Stimulated activated naive CD8-positive, alpha-beta T cell treated with anti-CD3 and anti-CD28 coated beads, Interleukin-15, Interleukin-2, amounts not matched to agents 100 ng/mL and 50 ng/mL, for 24 hours (primary cell): ENCODE results near the gene PROM2.
"Not testable (repeated sequence)": the region's sequence is repeated elsewhere in the genome, so short reads cannot be mapped to it uniquely, and the experiment has no call there.

Experiments
- H3K27ac Mint-ChIP-seq: one replicate; pipeline ENCODE4 v1.8.0; 2021; ENCODE audit warnings: mild to moderate bottlenecking, mixed read lengths
- H3K27me3 Mint-ChIP-seq: one replicate; pipeline ENCODE4 v1.8.0; 2021; ENCODE audit warnings: mixed read lengths
- H3K36me3 Mint-ChIP-seq: one replicate; pipeline ENCODE4 v1.8.0; 2021; ENCODE audit warnings: low read depth, mixed read lengths
- H3K4me1 Mint-ChIP-seq: one replicate; pipeline ENCODE4 v1.8.0; 2021; ENCODE audit warnings: low read depth, mixed read lengths
- H3K4me3 Mint-ChIP-seq: one replicate; pipeline ENCODE4 v1.8.0; 2021; ENCODE audit warnings: mild to moderate bottlenecking, mixed read lengths
- H3K9me3 Mint-ChIP-seq: one replicate; pipeline ENCODE4 v1.8.0; 2021; ENCODE audit warnings: mixed read lengths

The PROM2 gene

GRCh38 chr2:95262896-95263542 lies 11.2 kb upstream of the PROM2 start:
- Mint-ChIP-seq H3K4me3 (no peak overlapping the region), H3K4me1 (no peaks in the 10 kb centered on the region), H3K27me3 (no peaks in the 10 kb centered on the region), H3K9me3 (peaks cover 7% of the 10 kb centered on the region), H3K27ac (no peak overlapping the region), H3K36me3 (no peaks in the 10 kb centered on the region)

GRCh38 chr2:95264624-95265023 lies 9.6 kb upstream of the PROM2 start:
- Mint-ChIP-seq H3K4me1 (no peaks in the 10 kb centered on the region), H3K36me3 (no peaks in the 10 kb centered on the region), H3K27ac (no peak overlapping the region)

GRCh38 chr2:95265182-95265581 lies 9.1 kb upstream of the PROM2 start:
- Mint-ChIP-seq H3K4me3 (no peak overlapping the region), H3K9me3 (no peaks in the 10 kb centered on the region), H3K27ac (no peak overlapping the region), H3K36me3 (no peaks in the 10 kb centered on the region), H3K4me1 (no peaks in the 10 kb centered on the region), H3K27me3 (no peaks in the 10 kb centered on the region)

More at GRCh38 chr2:95264624-95265023, 9.6 kb upstream of the PROM2 start:
- H3K9me3 Mint-ChIP-seq = no peaks in the 10 kb centered on the region
- no peaks in the 10 kb centered on the region for H3K27me3 Mint-ChIP-seq
- H3K4me3 Mint-ChIP-seq = no peak overlapping the region

GRCh38 chr2:95266781-95267430 lies 7.3 kb upstream of the PROM2 start:
- H3K27me3 Mint-ChIP-seq = no peaks in the 10 kb centered on the region
- no peaks in the 10 kb centered on the region for H3K36me3 Mint-ChIP-seq
- H3K9me3 Mint-ChIP-seq = no peaks in the 10 kb centered on the region
- H3K4me1 Mint-ChIP-seq = no peaks in the 10 kb centered on the region
- H3K27ac Mint-ChIP-seq = no peak overlapping the region
- no peak overlapping the region for H3K4me3 Mint-ChIP-seq

GRCh38 chr2:95267458-95268210 lies 6.6 kb upstream of the PROM2 start:
- H3K27me3 Mint-ChIP-seq = no peaks in the 10 kb centered on the region
- no peak overlapping the region for H3K4me3 Mint-ChIP-seq
- H3K9me3 Mint-ChIP-seq = no peaks in the 10 kb centered on the region
- no peaks in the 10 kb centered on the region for H3K4me1 Mint-ChIP-seq
- no peak overlapping the region for H3K27ac Mint-ChIP-seq
- no peaks in the 10 kb centered on the region for H3K36me3 Mint-ChIP-seq

GRCh38 chr2:95268211-95269035 lies 5.8 kb upstream of the PROM2 start:
- Mint-ChIP-seq H3K27me3 (no peaks in the 10 kb centered on the region), H3K9me3 (no peaks in the 10 kb centered on the region), H3K4me1 (no peaks in the 10 kb centered on the region), H3K36me3 (no peaks in the 10 kb centered on the region), H3K27ac (no peak overlapping the region), H3K4me3 (no peak overlapping the region)

- Mint-ChIP-seq H3K27me3 (no peaks in the 10 kb centered on the region), H3K4me3 (no peak overlapping the region), H3K36me3 (no peaks in the 10 kb centered on the region), H3K9me3 (no peaks in the 10 kb centered on the region), H3K27ac (no peak overlapping the region), H3K4me1 (no peaks in the 10 kb centered on the region)
Observed at GRCh38 chr2:95269036-95269680, 5.1 kb upstream of the PROM2 start.

- H3K27me3 Mint-ChIP-seq, H3K4me3 Mint-ChIP-seq, H3K4me1 Mint-ChIP-seq, H3K27ac Mint-ChIP-seq, H3K36me3 Mint-ChIP-seq, H3K9me3 Mint-ChIP-seq: not testable (repeated sequence)
Observed at GRCh38 chr2:95269745-95270144, 4.5 kb upstream of the PROM2 start.

- Mint-ChIP-seq H3K27me3 (no peaks in the 10 kb centered on the region), H3K9me3 (no peaks in the 10 kb centered on the region), H3K36me3 (no peaks in the 10 kb centered on the region), H3K27ac (no peak overlapping the region), H3K4me1 (no peaks in the 10 kb centered on the region), H3K4me3 (no peak overlapping the region)
Observed at GRCh38 chr2:95270541-95271081, 3.6 kb upstream of the PROM2 start.

- Mint-ChIP-seq H3K36me3 (no peaks in the 10 kb centered on the region), H3K27ac (no peak overlapping the region), H3K4me3 (no peak overlapping the region), H3K4me1 (no peaks in the 10 kb centered on the region), H3K9me3 (no peaks in the 10 kb centered on the region), H3K27me3 (no peaks in the 10 kb centered on the region)
Observed at GRCh38 chr2:95271381-95271971, 2.8 kb upstream of the PROM2 start.

GRCh38 chr2:95272299-95272751 lies 1.9 kb upstream of the PROM2 start:
- no peaks in the 10 kb centered on the region for H3K27me3 Mint-ChIP-seq
- H3K4me3 Mint-ChIP-seq = no peak overlapping the region
- H3K27ac Mint-ChIP-seq = no peak overlapping the region
- no peaks in the 10 kb centered on the region for H3K4me1 Mint-ChIP-seq
- no peaks in the 10 kb centered on the region for H3K9me3 Mint-ChIP-seq
- no peaks in the 10 kb centered on the region for H3K36me3 Mint-ChIP-seq

GRCh38 chr2:95272781-95273180 lies 1.5 kb upstream of the PROM2 start:
- Mint-ChIP-seq H3K27ac (no peak overlapping the region), H3K9me3 (no peaks in the 10 kb centered on the region), H3K27me3 (no peaks in the 10 kb centered on the region), H3K4me3 (no peak overlapping the region), H3K36me3 (no peaks in the 10 kb centered on the region), H3K4me1 (no peaks in the 10 kb centered on the region)

GRCh38 chr2:95273566-95274290 lies 521 bp upstream of the PROM2 start:
- Mint-ChIP-seq H3K9me3 (no peaks in the 10 kb centered on the region), H3K27ac (no peak overlapping the region), H3K4me3 (no peak overlapping the region), H3K36me3 (no peaks in the 10 kb centered on the region), H3K4me1 (no peaks in the 10 kb centered on the region), H3K27me3 (no peaks in the 10 kb centered on the region)
